ENCODE data around the gene FGGY.

- TF ChIP-seq POLR2A (IDR thresholded peaks at IDR 0.05; ENCODE audit: low read length) (no peak), GATA1 (IDR thresholded peaks at IDR 0.05; ENCODE audit: low read depth, low read length) (no peak)
These were observed 376.1 kb downstream of the FGGY start for GRCh38 chr1:59672851-59673572.
